ENCODE data around the gene TNK1.

- TF ChIP-seq CTCF (IDR thresholded peaks at IDR 0.05; ENCODE audit: low read depth, low read length) (no peak), POLR2A (IDR thresholded peaks at IDR 0.05; ENCODE audit: extremely low read depth, insufficient read length) (no peak), MYC (IDR thresholded peaks at IDR 0.05; ENCODE audit: low read depth, low read length) (no peak)
Measured at GRCh38 chr17:7347630-7348477, 33.0 kb upstream of the TNK1 start.

All from NB4 (cell line).